ENCODE data around the gene TRABD2B. TPM values are rescaled to one million over a fixed set of nuclear protein-coding genes. Genes with fewer than 3 reads are reported as not detected.

The TRABD2B gene
- total RNA-seq, 1 donor from 2014 or later, result 1.4 TPM

- Histone ChIP-seq H3K36me3 (no peaks in the 10 kb centered on the region), H3K4me3 (no peak overlapping the region), H3K4me1 (peaks cover 8% of the 10 kb centered on the region), H3K27ac (replicated peaks) (no peak overlapping the region), H3K9me3 (replicated peaks) (no peaks in the 10 kb centered on the region), H3K27me3 (ENCODE audit: low read depth) (peaks cover 53% of the 10 kb centered on the region)
- intact Hi-C loops (cut with micrococcal nuclease), result no loop called here
- no peak for DNase-seq
- TF ChIP-seq CTCF (IDR thresholded peaks at IDR 0.05; ENCODE audit: borderline replicate concordance), result no peak
Measured at GRCh38 chr1:48001696-48002095, 4.5 kb upstream of the TRABD2B start.

- H3K4me3 ChIP-seq, result no peak overlapping the region
Measured at GRCh38 chr1:48000883-48001282, 3.7 kb upstream of the TRABD2B start.

GRCh38 chr1:47999097-47999496, 1.9 kb upstream of the TRABD2B start:
- peaks cover 15% of the 10 kb centered on the region for H3K4me1 ChIP-seq
- no peak for TF ChIP-seq CTCF (IDR thresholded peaks at IDR 0.05; ENCODE audit: borderline replicate concordance)
- no peaks in the 10 kb centered on the region for H3K9me3 ChIP-seq (replicated peaks)
- H3K27ac ChIP-seq (replicated peaks), result no peak overlapping the region
- peaks cover 79% of the 10 kb centered on the region for H3K27me3 ChIP-seq (ENCODE audit: low read depth)
- no peak overlapping the region for H3K4me3 ChIP-seq
- intact Hi-C loops (cut with micrococcal nuclease), result loop anchor here (10.0 kb wide), 3 partner anchors 66 to 254 kb away; no protein-coding TSS in a partner anchor
- no peak for DNase-seq
- H3K36me3 ChIP-seq, result no peaks in the 10 kb centered on the region

More at GRCh38 chr1:48000883-48001282, 3.7 kb upstream of the TRABD2B start:
- DNase-seq, result no peak
- peaks cover 61% of the 10 kb centered on the region for H3K27me3 ChIP-seq (ENCODE audit: low read depth)
- no peaks in the 10 kb centered on the region for H3K36me3 ChIP-seq
- no peaks in the 10 kb centered on the region for H3K9me3 ChIP-seq (replicated peaks)
- H3K27ac ChIP-seq (replicated peaks), result no peak overlapping the region
- no peak for TF ChIP-seq CTCF (IDR thresholded peaks at IDR 0.05; ENCODE audit: borderline replicate concordance)
- intact Hi-C loops (cut with micrococcal nuclease), result no loop called here
- peaks cover 15% of the 10 kb centered on the region for H3K4me1 ChIP-seq

- Histone ChIP-seq H3K4me1 (peaks cover 15% of the 10 kb centered on the region), H3K4me3 (no peak overlapping the region), H3K36me3 (no peaks in the 10 kb centered on the region), H3K27me3 (ENCODE audit: low read depth) (peaks cover 84% of the 10 kb centered on the region), H3K9me3 (replicated peaks) (no peaks in the 10 kb centered on the region), H3K27ac (replicated peaks) (no peak overlapping the region)
- no peak for TF ChIP-seq CTCF (IDR thresholded peaks at IDR 0.05; ENCODE audit: borderline replicate concordance)
- intact Hi-C loops (cut with micrococcal nuclease), result loop anchor here (10.0 kb wide), 3 partner anchors 66 to 254 kb away; no protein-coding TSS in a partner anchor
- no peak for DNase-seq
Measured at GRCh38 chr1:47998396-47998990, 1.3 kb upstream of the TRABD2B start.

- Histone ChIP-seq H3K36me3 (no peaks in the 10 kb centered on the region), H3K27ac (replicated peaks) (peak overlapping the region; percentile 74), H3K27me3 (ENCODE audit: low read depth) (peaks cover 75% of the 10 kb centered on the region), H3K4me3 (peak overlapping the region; percentile 73), H3K9me3 (replicated peaks) (no peaks in the 10 kb centered on the region), H3K4me1 (peaks cover 32% of the 10 kb centered on the region)
- no peak for DNase-seq
- intact Hi-C loops (cut with micrococcal nuclease), result loop anchor here (10.0 kb wide), 3 partner anchors 68 to 252 kb away; no protein-coding TSS in a partner anchor
- TF ChIP-seq CTCF (IDR thresholded peaks at IDR 0.05; ENCODE audit: borderline replicate concordance), result no peak
Measured at GRCh38 chr1:47996406-47997226, 569 bp downstream of the TRABD2B start.
